Peyer's patch (tissue), 4 donors: ENCODE results near the gene C1orf94. TPM values are rescaled to one million over a fixed set of nuclear protein-coding genes. Genes with fewer than 3 reads are reported as not detected.

Experiments used
- DNase-seq, 3 donors: peaks; one replicate each; pipeline ENCODE4 v3.0.0-alpha.2; 2017 to 2019
- H3K27ac ChIP-seq, 4 donors: fragments of 200-600 bp; sonication (generic); one replicate each; pipeline ENCODE4 v1.5.1; 2016 to 2019
- H3K27me3 ChIP-seq, 2 donors: fragments of 200-600 bp; sonication (generic); one replicate each; pipeline ENCODE4 v1.5.1; 2019
- H3K36me3 ChIP-seq, 3 donors: fragments of 200-600 bp; sonication (generic); one replicate each; pipeline ENCODE4 v1.5.1; 2016 to 2019
- H3K4me1 ChIP-seq, 4 donors: fragments of 200-600 bp; sonication (generic); one replicate each; pipeline ENCODE4 v1.5.1; 2016 to 2019
- H3K4me3 ChIP-seq, 4 donors: fragments of 200-600 bp; sonication (generic); 1 replicate in 3 of 4; 2 replicates in 1 of 4; pipeline ENCODE4 v1.5.1; 2016 to 2019; ENCODE audit warnings: mild to moderate bottlenecking in 1 of 4
- H3K9me3 ChIP-seq, 4 donors: fragments of 200-600 bp; sonication (generic); one replicate each; pipeline ENCODE4 v1.5.1; 2016 to 2019; ENCODE audit warnings: mild to moderate bottlenecking in 1 of 4
- CTCF ChIP-seq, 6 experiments: fragments of 450-650 bp in 4 of 6; fragments of 200-600 bp in 2 of 6; sonication (generic) in 1 of 6; IDR thresholded peaks; one replicate each; pipeline ENCODE4 v1.5.1; 2017 to 2019; ENCODE audit warnings: antibody characterized with exemption in 6 of 6, mild to moderate bottlenecking in 3 of 6, moderate library complexity in 1 of 6
- POLR2A ChIP-seq, 2 donors: fragments of 450-650 bp; IDR thresholded peaks; one replicate each; pipeline ENCODE4 v1.5.1; 2017; ENCODE audit warnings: antibody characterized with exemption in 2 of 2, mild to moderate bottlenecking in 2 of 2, moderate library complexity in 2 of 2
- total RNA-seq, 4 donors: library from RNA; depleted of rRNA; stranded (reverse); fragments of >200 nt; gene quantifications; one replicate each; pipeline ENCODE4 v1.1.0, GENCODE V29; 2016

C1orf94 gene
- total RNA-seq, 4 donors from 2014 or later: not detected

DNA sequence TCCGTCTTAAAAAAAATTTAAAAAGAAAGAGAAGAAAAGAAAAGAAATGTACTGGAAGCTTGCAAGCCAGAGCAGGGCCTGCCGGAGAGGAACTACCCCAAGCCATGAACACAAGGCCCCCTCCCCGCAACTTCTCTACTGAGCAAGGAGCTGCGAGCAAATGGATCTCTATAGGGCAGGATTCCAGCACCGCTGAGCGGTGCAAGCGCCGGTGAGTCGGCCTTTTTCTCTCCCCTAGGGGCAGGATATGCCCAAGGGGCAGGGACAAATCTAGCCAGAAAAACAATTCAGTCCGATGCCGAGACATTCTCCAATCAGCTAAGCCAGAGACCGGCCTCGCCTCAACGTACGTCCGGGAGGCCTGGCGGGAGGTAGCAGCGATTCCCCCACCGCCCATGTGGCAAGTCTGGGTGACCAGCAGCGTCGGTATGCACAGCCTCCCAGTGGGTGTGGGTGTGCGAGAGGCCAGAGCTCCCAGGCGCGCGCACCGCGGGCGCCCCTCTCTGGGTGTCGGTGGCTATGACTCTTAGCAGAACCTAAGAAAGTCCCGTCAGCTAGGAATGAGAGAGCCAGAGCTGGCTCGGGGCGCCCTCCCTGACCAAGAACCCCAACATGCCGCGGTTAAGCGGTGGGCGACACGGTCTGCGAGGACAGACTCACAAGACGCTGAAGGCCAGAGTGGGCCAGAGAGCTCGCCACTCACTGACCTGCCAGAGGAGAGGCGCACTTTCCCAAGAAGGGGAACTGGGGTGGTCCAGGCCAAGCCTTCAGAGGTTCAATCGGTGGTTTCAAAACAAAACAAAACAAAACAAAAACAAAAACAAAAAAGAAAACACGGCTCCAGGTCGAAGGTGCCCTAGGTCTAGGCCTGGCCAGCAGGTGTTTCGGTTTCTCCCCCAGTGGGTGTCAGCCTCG, 13.6 kb upstream of the C1orf94 start:
- no peaks in the 10 kb centered on the region for H3K9me3 ChIP-seq
- TF ChIP-seq POLR2A (IDR thresholded peaks at IDR 0.05): no peak
- TF ChIP-seq CTCF (IDR thresholded peaks at IDR 0.05): peak in 4 of 6 experiments; percentile 27 to 48 (median 41)
- H3K4me3 ChIP-seq: peak overlapping the region in 3 of 4 donors; percentile 20 to 42 (median 36)
- peak; percentile 17 to 55 (median 53) for DNase-seq
- peaks cover 0 to 31% (median 0%) of the 10 kb centered on the region in 4 donors for H3K4me1 ChIP-seq
- H3K27me3 ChIP-seq: peaks cover 0 to 35% of the 10 kb centered on the region in 2 donors
- no peak overlapping the region for H3K27ac ChIP-seq
- no peaks in the 10 kb centered on the region for H3K36me3 ChIP-seq

GRCh38 chr1:34163792-34164731, 12.6 kb upstream of the C1orf94 start:
- Histone ChIP-seq H3K9me3 (no peaks in the 10 kb centered on the region), H3K36me3 (no peaks in the 10 kb centered on the region), H3K4me3 (peak overlapping the region in 3 of 4 donors; percentile 20 to 42 (median 39)), H3K27me3 (peaks cover 0 to 35% of the 10 kb centered on the region in 2 donors), H3K27ac (no peak overlapping the region), H3K4me1 (peaks cover 0 to 31% (median 0%) of the 10 kb centered on the region in 4 donors)
- DNase-seq: no peak
- no peak for TF ChIP-seq CTCF (IDR thresholded peaks at IDR 0.05)
- no peak for TF ChIP-seq POLR2A (IDR thresholded peaks at IDR 0.05)

- TF ChIP-seq POLR2A (IDR thresholded peaks at IDR 0.05): no peak
- TF ChIP-seq CTCF (IDR thresholded peaks at IDR 0.05): no peak
- Histone ChIP-seq H3K4me3 (peak within 1 kb of the TSS in 3 of 4 donors; percentile 26 to 42 (median 39)), H3K27me3 (peaks cover 0 to 35% of the 10 kb centered on the region in 2 donors), H3K9me3 (no peaks in the 10 kb centered on the region), H3K36me3 (no peaks in the 10 kb centered on the region), H3K4me1 (peaks cover 0 to 31% (median 0%) of the 10 kb centered on the region in 4 donors), H3K27ac (peak within 1 kb of the TSS in 1 of 4 donors; percentile 25)
- DNase-seq: no peak
These were observed 11.8 kb upstream of the C1orf94 start, which contains the start of gene CSMD2 for GRCh38 chr1:34164771-34165391. TSS of gene CSMD2 (minus strand) at chr1:34165230. CDS start at chr1:34165097, 133 bp downstream.

GRCh38 chr1:34165422-34165921, 11.2 kb upstream of the C1orf94 start:
- H3K27ac ChIP-seq: no peak overlapping the region
- peaks cover 0 to 31% (median 0%) of the 10 kb centered on the region in 4 donors for H3K4me1 ChIP-seq
- H3K27me3 ChIP-seq: peaks cover 0 to 35% of the 10 kb centered on the region in 2 donors
- no peaks in the 10 kb centered on the region for H3K36me3 ChIP-seq
- H3K4me3 ChIP-seq: peak overlapping the region in 3 of 4 donors; percentile 26 to 42 (median 39)
- no peak for DNase-seq
- no peak for TF ChIP-seq POLR2A (IDR thresholded peaks at IDR 0.05)
- no peak for TF ChIP-seq CTCF (IDR thresholded peaks at IDR 0.05)
- H3K9me3 ChIP-seq: no peaks in the 10 kb centered on the region
